Common myeloid progenitor, CD34-positive (primary cell): ENCODE data around the gene SNTB2.

Experiments used
- CTCF ChIA-PET: fragments of 350-600 bp; sonication (Branson Sonifier 250); formaldehyde crosslinking; loops from one replicate; lab custom pipeline; 2021; ENCODE audit warnings: antibody characterized with exemption; lab: Charles Lee
- POLR2A ChIA-PET: fragments of 350-600 bp; sonication (Branson Sonifier 250); formaldehyde crosslinking; loops from one replicate; lab custom pipeline; 2021; ENCODE audit warnings: antibody characterized with exemption; lab: Charles Lee
- DNase-seq, 3 donors: peaks; one replicate each; pipeline versions ENCODE4 v3.0.0 to v3.0.0-alpha.2; 2013
- H3K27ac ChIP-seq, 2 experiments: 1 replicate in 1 of 2; 2 replicates in 1 of 2; pipeline ENCODE4 v1.7.0; 2013; ENCODE audit warnings: inconsistent platforms in 2 of 2, low read length in 2 of 2, mild to moderate bottlenecking in 2 of 2, low read depth in 1 of 2, moderate library complexity in 1 of 2; ENCODE audit not compliant: severe bottlenecking in 2 of 2, insufficient read depth in 1 of 2, poor library complexity in 1 of 2
- H3K27me3 ChIP-seq, 5 experiments: replicated peaks in 2 of 5; 1 replicate in 3 of 5; 2 replicates in 2 of 5; pipeline versions ENCODE4 v1.6.1 to v1.7.0; 2013; ENCODE audit warnings: low read length in 4 of 5, mild to moderate bottlenecking in 2 of 5, moderate library complexity in 2 of 5, inconsistent platforms in 1 of 5; ENCODE audit not compliant: insufficient read depth in 5 of 5, control insufficient read depth in 4 of 5
- H3K36me3 ChIP-seq, 4 experiments: 1 replicate in 2 of 4; 2 replicates in 2 of 4; pipeline versions ENCODE4 v1.6.1 to v1.7.0; 2013; ENCODE audit warnings: low read length in 3 of 4, control low read depth in 1 of 4, mild to moderate bottlenecking in 1 of 4; ENCODE audit not compliant: control insufficient read depth in 4 of 4, insufficient read depth in 4 of 4
- H3K4me1 ChIP-seq, 4 experiments: 1 replicate in 3 of 4; 2 replicates in 1 of 4; pipeline versions ENCODE4 v1.6.1 to v1.7.1; 2013; ENCODE audit warnings: low read length in 3 of 4, mild to moderate bottlenecking in 3 of 4, control low read depth in 1 of 4, inconsistent platforms in 1 of 4, moderate library complexity in 1 of 4; ENCODE audit not compliant: control insufficient read depth in 4 of 4, insufficient read depth in 4 of 4; ENCODE audit errors: control extremely low read depth in 1 of 4
- H3K4me3 ChIP-seq, 7 experiments: 1 replicate in 4 of 7; 2 replicates in 3 of 7; pipeline versions ENCODE4 v1.5.1 to v1.7.0; 2013; ENCODE audit warnings: mild to moderate bottlenecking in 7 of 7, low read length in 6 of 7, moderate library complexity in 6 of 7, inconsistent platforms in 2 of 7, low read depth in 2 of 7, control low read depth in 1 of 7; ENCODE audit not compliant: insufficient read depth in 4 of 7, control insufficient read depth in 1 of 7; ENCODE audit errors: extremely low read depth in 1 of 7
- H3K9me3 ChIP-seq, 5 experiments: 1 replicate in 4 of 5; 2 replicates in 1 of 5; pipeline versions ENCODE4 v1.6.1 to v1.7.1; 2013; ENCODE audit warnings: low read length in 4 of 5, mild to moderate bottlenecking in 2 of 5, inconsistent platforms in 1 of 5, low read depth in 1 of 5, moderate library complexity in 1 of 5; ENCODE audit not compliant: control insufficient read depth in 4 of 5, insufficient read depth in 2 of 5; ENCODE audit errors: control extremely low read depth in 1 of 5
- WGBS: methylation state at CpG from one replicate; pipeline ENCODE4 v1.1.5; 2013; ENCODE audit not compliant: insufficient coverage; 5-methylcytosine and 5-hydroxymethylcytosine counted together

SNTB2 gene

GRCh38 chr16:69329369-69330285 is 142.7 kb downstream of the SNTB2 start:
- peaks cover 0 to 48% (median 30%) of the 10 kb centered on the region in 4 experiments for H3K4me1 ChIP-seq
- peaks cover 19 to 65% (median 43%) of the 10 kb centered on the region in 4 experiments for H3K36me3 ChIP-seq
- no peaks in the 10 kb centered on the region for H3K27me3 ChIP-seq
- 10% methylated on average over 75 of the region's 77 CpGs for WGBS
- peak overlapping the region in 1 of 2 experiments; percentile 83 for H3K27ac ChIP-seq
- H3K4me3 ChIP-seq, result peak overlapping the region; percentile 71 to 87 (median 81)
- ChIA-PET CTCF (interaction anchor here (1.2 to 7.8 kb wide), 5 partner anchors 8 to 16 kb away, joined by 3 to 28 read pairs (median 6); partner anchors contain the start of gene VPS4A), POLR2A (interaction anchor here (0.6 to 1.7 kb wide), 3 partner anchors 9 to 323 kb away, joined by 3 to 6 read pairs (median 3); partner anchors contain the start of genes COG8 and NIP7)
- no peak for DNase-seq
- H3K9me3 ChIP-seq, result no peaks in the 10 kb centered on the region

- peak within 1 kb of the TSS; percentile 71 to 87 (median 81) for H3K4me3 ChIP-seq
- peak within 1 kb of the TSS; percentile 33 to 83 for H3K27ac ChIP-seq
- H3K4me1 ChIP-seq, result peaks cover 0 to 48% (median 30%) of the 10 kb centered on the region in 4 experiments
- no peaks in the 10 kb centered on the region for H3K9me3 ChIP-seq
- H3K36me3 ChIP-seq, result peaks cover 25 to 68% (median 47%) of the 10 kb centered on the region in 4 experiments
- WGBS, result 0% methylated on average over 72 of the region's 93 CpGs
- H3K27me3 ChIP-seq, result no peaks in the 10 kb centered on the region
- CTCF ChIA-PET, result interaction anchor here (1.2 to 7.8 kb wide), 3 partner anchors 10 to 17 kb away, joined by 3 to 28 read pairs (median 5); partner anchors contain the start of gene VPS4A
- DNase-seq, result peak; percentile 75 to 85 (median 77)
- POLR2A ChIA-PET, result interaction anchor here (0.6 to 1.7 kb wide), 3 partner anchors 8 to 322 kb away, joined by 3 to 6 read pairs (median 3); partner anchors contain the start of genes COG8 and NIP7
Observed at GRCh38 chr16:69330286-69331109, 143.5 kb downstream of the SNTB2 start, which contains the start of gene PDF. TSS of gene PDF (minus strand) at chr16:69330588. CDS start at chr16:69330570, 18 bp downstream.

GRCh38 chr16:69334696-69335095 is 147.7 kb downstream of the SNTB2 start:
- Histone ChIP-seq H3K9me3 (no peaks in the 10 kb centered on the region), H3K27ac (no peak overlapping the region), H3K27me3 (no peaks in the 10 kb centered on the region), H3K4me1 (peaks cover 5 to 29% (median 17%) of the 10 kb centered on the region in 4 experiments), H3K4me3 (no peak overlapping the region), H3K36me3 (peaks cover 28 to 47% (median 35%) of the 10 kb centered on the region in 4 experiments)
- ChIA-PET POLR2A (no interaction called here), CTCF (interaction anchor here (1.6 kb wide), 1 partner anchor 16 kb away, joined by 3 read pairs; no protein-coding TSS in a partner anchor)
- no peak for DNase-seq
- WGBS, result 98% methylated on average over 9 of the region's 9 CpGs

GRCh38 chr16:69338557-69339288 is 151.8 kb downstream of the SNTB2 start:
- H3K27ac ChIP-seq, result peak overlapping the region; percentile 72 to 87
- peak overlapping the region; percentile 72 to 97 (median 91) for H3K4me3 ChIP-seq
- peaks cover 26 to 52% (median 39%) of the 10 kb centered on the region in 4 experiments for H3K36me3 ChIP-seq
- no peaks in the 10 kb centered on the region for H3K9me3 ChIP-seq
- ChIA-PET CTCF (interaction anchor here (0.8 to 2.6 kb wide), 7 partner anchors 10 to 48 kb away, joined by 3 to 6 read pairs (median 3); no protein-coding TSS in a partner anchor), POLR2A (interaction anchor here (0.6 to 1.4 kb wide), 2 partner anchors 8 to 49 kb away, joined by 3 to 6 read pairs; partner anchors contain the start of gene PDF)
- H3K4me1 ChIP-seq, result peaks cover 10 to 32% (median 21%) of the 10 kb centered on the region in 4 experiments
- WGBS, result 25% methylated on average over 46 of the region's 46 CpGs
- DNase-seq, result no peak
- H3K27me3 ChIP-seq, result no peaks in the 10 kb centered on the region

- WGBS, result 0% methylated on average over 71 of the region's 77 CpGs
- H3K27ac ChIP-seq, result peak within 1 kb of the TSS; percentile 72 to 87
- DNase-seq, result peak; percentile 97
- no peaks in the 10 kb centered on the region for H3K9me3 ChIP-seq
- peak within 1 kb of the TSS; percentile 72 to 97 (median 91) for H3K4me3 ChIP-seq
- H3K27me3 ChIP-seq, result no peaks in the 10 kb centered on the region
- POLR2A ChIA-PET, result interaction anchor here (0.6 to 1.4 kb wide), 2 partner anchors 9 to 48 kb away, joined by 3 to 6 read pairs; partner anchors contain the start of gene PDF
- CTCF ChIA-PET, result interaction anchor here (0.8 to 1.7 kb wide), 4 partner anchors 27 to 47 kb away, joined by 3 to 6 read pairs (median 3); no protein-coding TSS in a partner anchor
- H3K4me1 ChIP-seq, result peaks cover 10 to 32% (median 21%) of the 10 kb centered on the region in 4 experiments
- peaks cover 23 to 44% (median 35%) of the 10 kb centered on the region in 4 experiments for H3K36me3 ChIP-seq
Observed at GRCh38 chr16:69339289-69340094, 152.5 kb downstream of the SNTB2 start, which contains the start of the genes COG8 and NIP7. TSS of gene COG8 (minus strand) at chr16:69339564. CDS start at chr16:69339552, 12 bp downstream. TSS of gene NIP7 (plus strand) at chr16:69339772. CDS start at chr16:69339830, 58 bp downstream.
